HepG2 (cell line): ENCODE measurements around the gene P4HB. TPM values are rescaled to one million over a fixed set of nuclear protein-coding genes. Genes with fewer than 3 reads are reported as not detected.

Source experiments
- ASH2L ChIP-seq: fragments of 300-600, 200-600 bp; sonication (generic); IDR thresholded peaks from 2 replicates; pipeline ENCODE4 v1.7.0; 2017; ENCODE audit warnings: low read depth, mild to moderate bottlenecking, moderate library complexity, mixed read lengths, low read length; ENCODE audit not compliant: insufficient read length
- EHMT2 ChIP-seq: fragments of 200-600 bp; sonication (generic); IDR thresholded peaks from 2 replicates; pipeline ENCODE4 v1.7.0; 2017; ENCODE audit warnings: antibody characterized with exemption, low read depth, low read length, borderline replicate concordance
- HDAC6 ChIP-seq: fragments of 200-600 bp; sonication (generic); IDR thresholded peaks from 2 replicates; pipeline ENCODE4 v1.7.0; 2017; ENCODE audit warnings: mild to moderate bottlenecking, antibody characterized with exemption, low read length, low read depth
- HMGXB3 ChIP-seq: sonication (generic); formaldehyde crosslinking; IDR thresholded peaks from 2 replicates; pipeline ENCODE4 v1.4.0; 2020; ENCODE audit warnings: missing genetic modification reagents, borderline replicate concordance
- IRX3 ChIP-seq: sonication (generic); formaldehyde crosslinking; IDR thresholded peaks from 2 replicates; pipeline ENCODE4 v1.8.1; 2023; ENCODE audit warnings: mild to moderate bottlenecking, low read depth, missing genetic modification reagents, borderline replicate concordance
- NONO ChIP-seq, 2 experiments: fragments of 450-650 bp in 1 of 2; sonication (generic) in 1 of 2; formaldehyde crosslinking in 1 of 2; IDR thresholded peaks in 1 of 2; conservative IDR thresholded peaks in 1 of 2; 2 replicates each; pipeline versions ENCODE4 v1.6.1 to v1.8.0; 2017 to 2022; ENCODE audit warnings: mild to moderate bottlenecking in 1 of 2, missing genetic modification reagents in 1 of 2, moderate library complexity in 1 of 2
- SIN3A ChIP-seq: IDR thresholded peaks from 2 replicates; pipeline ENCODE4 v1.6.1; 2011; ENCODE audit warnings: low read depth, mild to moderate bottlenecking, control low read depth, low read length, borderline replicate concordance
- SNRNP70 ChIP-seq: fragments of 200-400 bp; formaldehyde crosslinking; IDR thresholded peaks from 2 replicates; pipeline ENCODE4 v1.6.1; 2017; ENCODE audit warnings: mild to moderate bottlenecking, low read depth, low read length, moderate library complexity
- SP4 ChIP-seq: sonication (generic); formaldehyde crosslinking; IDR thresholded peaks from 2 replicates; pipeline ENCODE4 v1.8.1; 2023; ENCODE audit warnings: mild to moderate bottlenecking, missing genetic modification reagents
- ZBTB38 ChIP-seq: sonication (generic); formaldehyde crosslinking; IDR thresholded peaks from 2 replicates; pipeline ENCODE4 v1.5.1; 2020; ENCODE audit warnings: mild to moderate bottlenecking, missing genetic modification reagents
- ZBTB8A ChIP-seq: sonication (generic); formaldehyde crosslinking; IDR thresholded peaks from 2 replicates; pipeline ENCODE4 v1.4.0; 2020; ENCODE audit warnings: mild to moderate bottlenecking, low read depth, missing genetic modification reagents, borderline replicate concordance
- ZNF17 ChIP-seq: sonication (generic); formaldehyde crosslinking; IDR thresholded peaks from 2 replicates; pipeline ENCODE4 v1.5.0; 2020; ENCODE audit warnings: mild to moderate bottlenecking, missing genetic modification reagents
- ZNF230 ChIP-seq: sonication (generic); formaldehyde crosslinking; IDR thresholded peaks from 2 replicates; pipeline ENCODE4 v1.4.0; 2020; ENCODE audit warnings: mild to moderate bottlenecking, missing genetic modification reagents
- ZNF256 ChIP-seq: sonication (generic); formaldehyde crosslinking; conservative IDR thresholded peaks from 2 replicates; pipeline ENCODE4 v1.4.0; 2020; ENCODE audit warnings: missing genetic modification reagents
- ZNF713 ChIP-seq: sonication (generic); formaldehyde crosslinking; IDR thresholded peaks from 2 replicates; pipeline ENCODE4 v1.4.0; 2020; ENCODE audit warnings: mild to moderate bottlenecking, missing genetic modification reagents
- ZNF790 ChIP-seq: sonication (generic); formaldehyde crosslinking; IDR thresholded peaks from 2 replicates; pipeline ENCODE4 v1.8.0; 2022; ENCODE audit warnings: missing genetic modification reagents, mild to moderate bottlenecking, borderline replicate concordance
- ZSCAN21 ChIP-seq: sonication (generic); formaldehyde crosslinking; IDR thresholded peaks from 2 replicates; pipeline ENCODE4 v1.8.0; 2022; ENCODE audit warnings: mild to moderate bottlenecking, missing genetic modification reagents, moderate library complexity, borderline replicate concordance
- polyA plus RNA-seq, 8 experiments: library from polyadenylated mRNA; depleted of rRNA in 3 of 8; stranded (reverse) in 7 of 8; unstranded in 1 of 8; fragments of >200 nt; fragmentation: Illumina TruSeq in 4 of 8; extraction: Trizol in 4 of 8; gene quantifications; 2 replicates each; pipeline versions ENCODE4 v1.2.1 to v1.2.3, GENCODE V29; 2011 to 2016; ENCODE audit warnings: low read depth in 4 of 8, missing spikeins in 1 of 8, mixed read lengths in 1 of 8; ENCODE audit not compliant: insufficient read depth in 1 of 8
- total RNA-seq, 5 experiments: library from RNA; depleted of rRNA; stranded (reverse); fragments of >200 nt; fragmentation: Illumina TruSeq; extraction: Trizol; gene quantifications; 2 replicates each; pipeline ENCODE4 v1.2.3, GENCODE V29; 2016; ENCODE audit warnings: low read depth in 1 of 5
- TF ChIP-seq, protein P1 (sequence below): sonication (generic); formaldehyde crosslinking; IDR thresholded peaks from 2 replicates; pipeline ENCODE4 v1.8.1; 2022; ENCODE audit warnings: low read depth, mild to moderate bottlenecking, missing genetic modification reagents
- TF ChIP-seq, protein P2 (sequence below): sonication (generic); formaldehyde crosslinking; IDR thresholded peaks from 2 replicates; pipeline ENCODE4 v1.8.1; 2023; ENCODE audit warnings: missing genetic modification reagents, inconsistent platforms, borderline replicate concordance

Gene P4HB
- total and polyA plus RNA-seq, 2 of the 13 experiments (the other 11 are each of a cell fraction or from before 2014, with no cell fraction given), result 185 to 782 TPM

- TF ChIP-seq HMGXB3 (CRISPR knock-in tag) (no peak), ZNF790 (peak; percentile 69; the same call in 1 of the 2 replicates), ZSCAN21 (CRISPR knock-in tag) (no peak), ASH2L (no peak), ZBTB8A (CRISPR knock-in tag) (no peak), IRX3 (CRISPR knock-in tag) (no peak), ZNF713 (CRISPR knock-in tag) (no peak), ZNF256 (CRISPR knock-in tag) (no peak), HDAC6 (no peak), SP4 (CRISPR knock-in tag) (peak; percentile 48), ZNF17 (CRISPR knock-in tag) (no peak), ZBTB38 (CRISPR knock-in tag) (no peak), SIN3A (no peak), NONO (IDR thresholded peaks at IDR 0.05) (no peak), NONO (CRISPR knock-in tag; conservative IDR thresholded peaks at IDR 0.05) (no peak), ZNF230 (CRISPR knock-in tag) (no peak), EHMT2 (no peak), SNRNP70 (no peak)
- TF ChIP-seq, protein P1, sequence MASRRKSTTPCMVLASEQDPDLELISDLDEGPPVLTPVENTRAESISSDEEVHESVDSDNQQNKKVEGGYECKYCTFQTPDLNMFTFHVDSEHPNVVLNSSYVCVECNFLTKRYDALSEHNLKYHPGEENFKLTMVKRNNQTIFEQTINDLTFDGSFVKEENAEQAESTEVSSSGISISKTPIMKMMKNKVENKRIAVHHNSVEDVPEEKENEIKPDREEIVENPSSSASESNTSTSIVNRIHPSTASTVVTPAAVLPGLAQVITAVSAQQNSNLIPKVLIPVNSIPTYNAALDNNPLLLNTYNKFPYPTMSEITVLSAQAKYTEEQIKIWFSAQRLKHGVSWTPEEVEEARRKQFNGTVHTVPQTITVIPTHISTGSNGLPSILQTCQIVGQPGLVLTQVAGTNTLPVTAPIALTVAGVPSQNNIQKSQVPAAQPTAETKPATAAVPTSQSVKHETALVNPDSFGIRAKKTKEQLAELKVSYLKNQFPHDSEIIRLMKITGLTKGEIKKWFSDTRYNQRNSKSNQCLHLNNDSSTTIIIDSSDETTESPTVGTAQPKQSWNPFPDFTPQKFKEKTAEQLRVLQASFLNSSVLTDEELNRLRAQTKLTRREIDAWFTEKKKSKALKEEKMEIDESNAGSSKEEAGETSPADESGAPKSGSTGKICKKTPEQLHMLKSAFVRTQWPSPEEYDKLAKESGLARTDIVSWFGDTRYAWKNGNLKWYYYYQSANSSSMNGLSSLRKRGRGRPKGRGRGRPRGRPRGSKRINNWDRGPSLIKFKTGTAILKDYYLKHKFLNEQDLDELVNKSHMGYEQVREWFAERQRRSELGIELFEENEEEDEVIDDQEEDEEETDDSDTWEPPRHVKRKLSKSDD (CRISPR knock-in tag), result no peak
- TF ChIP-seq, protein P2, sequence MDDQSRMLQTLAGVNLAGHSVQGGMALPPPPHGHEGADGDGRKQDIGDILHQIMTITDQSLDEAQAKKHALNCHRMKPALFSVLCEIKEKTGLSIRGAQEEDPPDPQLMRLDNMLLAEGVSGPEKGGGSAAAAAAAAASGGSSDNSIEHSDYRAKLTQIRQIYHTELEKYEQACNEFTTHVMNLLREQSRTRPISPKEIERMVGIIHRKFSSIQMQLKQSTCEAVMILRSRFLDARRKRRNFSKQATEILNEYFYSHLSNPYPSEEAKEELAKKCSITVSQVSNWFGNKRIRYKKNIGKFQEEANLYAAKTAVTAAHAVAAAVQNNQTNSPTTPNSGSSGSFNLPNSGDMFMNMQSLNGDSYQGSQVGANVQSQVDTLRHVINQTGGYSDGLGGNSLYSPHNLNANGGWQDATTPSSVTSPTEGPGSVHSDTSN, result no peak
Measured at GRCh38 chr17:81814748-81815645, 45.3 kb downstream of the P4HB start (continued).
